ENCODE measurements around the gene TMEM87A.
"Not testable (repeated sequence)": the region's sequence is repeated elsewhere in the genome, so short reads cannot be mapped to it uniquely, and the experiment has no call there.

The TMEM87A gene

GRCh38 chr15:42272939-42273899, at the start of gene TMEM87A, which contains the start of gene GANC:
TSS of gene TMEM87A (minus strand) at chr15:42273433. CDS start at chr15:42273398, 35 bp downstream.
TSS of gene GANC (plus strand) at chr15:42273201. CDS start at chr15:42274482, 1,281 bp downstream.
- peak; percentile 99 for DNase-seq

DNA sequence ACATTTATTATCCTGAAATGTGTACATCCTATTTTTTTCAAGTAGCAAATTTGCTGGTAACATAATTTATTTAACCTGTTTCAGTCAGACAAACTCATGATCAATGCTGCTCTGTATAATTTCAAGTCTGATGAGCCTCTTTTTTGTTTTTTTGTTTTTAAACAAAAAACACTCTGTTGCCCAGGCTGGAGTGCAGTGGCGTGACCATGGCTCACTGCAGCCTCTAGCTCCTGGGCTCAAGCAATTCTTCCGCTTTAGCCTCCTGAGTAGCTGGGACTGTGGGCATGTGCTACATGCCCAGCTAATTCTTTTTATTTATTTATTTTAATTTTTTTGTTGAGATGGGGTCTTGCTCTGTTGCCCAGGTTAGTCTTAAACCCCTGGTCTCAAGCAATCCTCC, 46.0 kb upstream of the TMEM87A start:
- DNase-seq = no peak

- not testable (repeated sequence) for DNase-seq
These were observed 43.1 kb upstream of the TMEM87A start for GRCh38 chr15:42316282-42316805.

GRCh38 chr15:42315521-42315920, 42.3 kb upstream of the TMEM87A start:
- no peak for DNase-seq

- no peak for DNase-seq
These were observed 41.6 kb upstream of the TMEM87A start for GRCh38 chr15:42314818-42315217.

DNA sequence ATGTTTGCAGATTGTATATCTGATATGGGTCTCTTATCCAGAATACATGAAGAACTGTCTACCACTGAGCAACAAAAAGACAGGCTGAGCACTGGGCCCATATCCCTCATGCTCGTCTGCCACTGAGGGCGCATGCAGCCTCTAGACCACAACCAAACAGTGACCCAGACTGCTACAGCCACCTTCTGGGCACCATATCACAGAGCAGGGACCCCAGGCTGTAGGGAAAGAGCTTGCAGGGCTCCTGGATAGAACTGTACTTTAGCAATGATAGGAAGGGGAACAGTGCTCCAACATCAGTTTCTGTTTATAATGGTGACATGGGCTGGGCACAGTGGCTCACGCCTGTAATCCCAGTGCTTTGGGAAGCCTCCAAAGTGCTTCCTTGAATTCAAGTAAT, 40.2 kb upstream of the TMEM87A start:
- no peak for DNase-seq

DNA sequence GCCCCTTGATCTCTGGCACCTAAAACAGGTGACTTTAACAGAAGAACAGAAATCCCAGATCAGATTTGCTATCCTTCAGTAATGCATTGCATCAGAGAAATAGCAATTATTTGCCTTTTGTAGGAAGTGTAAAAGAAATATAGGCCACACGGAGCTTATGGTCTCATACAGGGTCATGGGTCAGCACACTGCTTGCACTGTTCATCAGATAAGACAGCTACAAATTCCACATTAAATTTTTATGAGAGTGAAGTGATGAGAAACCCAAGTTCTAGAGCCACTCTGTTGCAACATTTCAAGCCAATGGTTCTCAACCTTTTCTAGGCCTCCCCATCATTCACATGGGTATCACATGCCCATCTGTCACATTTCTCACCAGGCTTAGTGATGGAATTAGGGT, 33.4 kb upstream of the TMEM87A start:
- no peak for DNase-seq

DNA sequence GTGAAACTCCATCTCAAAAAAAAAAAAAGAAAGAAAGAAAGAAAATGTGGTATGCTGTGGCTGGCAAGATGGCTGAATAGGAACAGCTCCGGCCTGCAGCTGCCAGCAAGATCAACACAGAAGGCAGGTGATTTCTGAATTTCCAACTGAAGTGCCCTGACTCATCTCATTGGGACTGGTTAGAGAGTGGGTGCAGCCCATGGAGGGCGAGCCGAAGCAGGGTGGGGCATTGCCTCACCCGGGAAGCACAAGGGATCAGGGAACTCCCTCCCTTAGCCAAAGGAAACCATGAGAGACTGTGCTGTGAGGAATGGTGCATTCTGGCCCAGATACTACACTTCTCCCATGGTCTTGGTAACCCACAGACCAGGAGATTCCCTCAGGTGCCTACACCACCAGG, 27.8 kb upstream of the TMEM87A start:
- not testable (repeated sequence) for DNase-seq

DNA sequence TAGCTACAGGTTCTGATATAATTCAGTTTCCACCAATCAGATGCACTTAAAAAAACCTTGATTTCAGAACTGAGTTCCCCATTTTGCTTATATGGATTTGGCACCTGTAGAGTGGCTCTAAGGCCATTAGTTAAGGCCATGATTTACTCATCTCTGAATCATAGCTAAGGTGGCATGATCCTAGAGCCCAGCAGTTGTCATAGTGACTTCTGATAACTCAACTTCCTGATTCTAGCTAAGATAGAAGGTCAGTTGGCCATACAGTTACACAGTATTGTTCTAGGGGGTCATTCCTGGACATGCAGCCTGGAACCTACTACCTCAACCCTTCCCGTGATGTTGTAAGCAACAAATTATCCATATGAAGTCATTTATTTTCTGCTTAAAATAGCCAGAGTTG, 15.9 kb upstream of the TMEM87A start:
- no peak for DNase-seq

DNA sequence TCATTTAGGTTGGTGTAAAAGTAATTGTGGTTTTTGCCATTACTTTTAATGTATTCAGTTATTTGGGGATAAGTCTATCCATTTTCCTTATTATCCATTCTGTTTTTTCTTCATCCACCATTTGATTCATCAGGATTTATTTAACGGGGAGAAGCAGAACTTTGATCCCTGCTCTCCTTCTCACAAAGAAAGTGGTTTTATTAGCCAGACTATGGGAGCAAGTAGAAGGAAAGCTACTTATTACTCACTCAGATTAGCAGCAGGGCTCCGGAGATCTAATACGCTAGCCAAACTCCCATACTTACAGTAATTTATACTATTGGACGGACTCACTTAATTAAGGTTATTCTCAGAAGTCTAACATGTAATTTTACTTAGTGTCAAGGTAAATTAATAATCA, 14.7 kb upstream of the TMEM87A start:
- DNase-seq = no peak

GRCh38 chr15:42286445-42287029, 13.3 kb upstream of the TMEM87A start:
- DNase-seq = no peak

DNA sequence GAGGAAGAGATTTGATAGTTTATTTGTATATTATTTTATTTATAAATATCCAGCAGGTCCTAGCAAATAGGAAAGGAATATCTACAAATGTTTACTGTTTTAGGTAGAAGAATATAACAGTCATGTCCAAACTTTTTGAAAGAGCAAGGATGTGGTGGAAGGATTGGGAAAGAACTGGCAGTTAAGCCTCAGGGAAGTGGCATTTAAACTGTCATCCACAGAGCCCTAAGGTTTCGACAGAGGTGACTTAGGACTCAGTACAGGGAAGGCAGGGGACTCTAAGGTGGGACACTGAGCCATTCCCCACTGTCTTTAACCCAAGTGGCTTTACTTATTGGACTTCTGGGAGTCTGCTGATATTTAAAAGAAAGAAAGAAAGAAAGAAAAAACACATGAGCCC, 11.8 kb upstream of the TMEM87A start:
- no peak for DNase-seq

GRCh38 chr15:42284551-42284950, 11.3 kb upstream of the TMEM87A start:
- no peak for DNase-seq

DNA sequence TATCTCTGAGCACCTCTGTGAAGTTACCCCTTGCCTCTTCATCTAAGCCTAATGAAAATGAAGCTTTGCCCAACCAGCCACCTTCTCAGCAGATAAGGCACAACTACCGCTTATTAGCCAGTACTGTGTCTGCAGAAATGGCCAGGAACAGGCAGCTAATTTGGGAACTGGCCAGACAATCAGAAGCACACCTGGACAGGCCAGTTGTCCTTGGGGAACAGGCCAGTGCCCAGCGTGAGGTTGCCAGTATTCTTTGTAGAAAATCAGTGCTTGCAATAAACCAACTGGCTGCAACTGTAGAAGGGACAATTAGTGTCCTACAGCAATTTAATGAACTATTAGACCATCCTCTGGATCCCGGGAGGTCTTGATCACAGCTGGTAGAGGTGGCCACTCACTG, 10.4 kb upstream of the TMEM87A start:
- no peak for DNase-seq

DNA sequence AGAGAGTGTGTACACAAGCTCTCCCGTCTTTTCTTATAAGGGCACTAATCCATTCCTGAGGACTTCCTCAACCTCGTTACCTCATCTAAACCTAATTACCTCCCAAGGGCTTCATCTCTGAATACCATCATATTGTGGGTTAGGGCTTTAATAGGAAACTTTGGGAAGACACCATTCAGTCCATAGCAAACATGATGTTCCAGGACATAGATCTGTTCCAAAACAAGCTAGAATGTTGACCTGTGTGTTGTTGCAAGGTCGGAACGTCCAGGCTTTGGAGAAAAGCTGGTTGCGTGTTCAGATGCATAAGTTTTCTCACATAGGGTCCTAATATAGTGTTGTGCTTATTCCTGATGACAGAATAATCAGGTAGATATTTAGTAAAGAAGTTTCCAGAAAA, 9.7 kb upstream of the TMEM87A start:
- DNase-seq = no peak

DNA sequence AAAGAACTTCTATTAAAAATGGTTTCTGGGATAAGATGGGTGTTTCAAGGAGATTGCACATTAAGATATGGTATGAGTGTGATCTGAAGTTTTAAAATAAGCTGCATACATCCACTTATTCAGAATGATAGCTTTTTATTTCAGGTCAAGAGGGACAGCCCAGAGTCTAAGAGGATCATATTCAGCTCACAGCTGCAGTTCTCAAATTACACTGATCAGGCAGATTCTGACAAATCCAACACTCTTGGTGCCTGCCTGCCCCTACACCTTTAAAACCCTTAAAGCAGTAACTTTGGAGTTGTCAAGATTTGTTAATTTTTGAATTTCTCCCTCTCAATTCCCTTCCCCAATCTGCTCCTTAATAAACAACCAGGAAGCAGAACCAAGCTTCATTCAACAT, 9.1 kb upstream of the TMEM87A start:
- no peak for DNase-seq

GRCh38 chr15:42279234-42279723, 6.0 kb upstream of the TMEM87A start:
- DNase-seq = no peak

- no peak for DNase-seq
These were observed 3.5 kb upstream of the TMEM87A start for GRCh38 chr15:42276762-42277161.

- no peak for DNase-seq
These were observed 2.7 kb upstream of the TMEM87A start for GRCh38 chr15:42275780-42276391.

DNA sequence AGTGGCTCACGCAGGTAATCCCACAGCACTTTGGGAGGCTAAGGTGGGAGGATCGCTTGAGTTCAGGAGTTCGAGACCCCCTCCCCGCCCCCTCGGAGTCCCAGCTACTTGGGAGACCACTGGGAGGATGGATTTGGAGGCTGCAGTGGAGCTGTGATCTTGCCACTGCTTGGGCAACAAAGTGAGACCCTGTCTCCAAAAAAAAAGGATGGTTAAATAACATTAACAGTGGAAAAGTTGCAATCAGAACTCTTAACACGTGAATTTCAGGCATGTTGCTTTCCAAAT, 1.4 kb upstream of the TMEM87A start:
- no peak for DNase-seq

- DNase-seq = peak; percentile 65
These were observed 868 bp upstream of the TMEM87A start for GRCh38 chr15:42273900-42274701.

DNA sequence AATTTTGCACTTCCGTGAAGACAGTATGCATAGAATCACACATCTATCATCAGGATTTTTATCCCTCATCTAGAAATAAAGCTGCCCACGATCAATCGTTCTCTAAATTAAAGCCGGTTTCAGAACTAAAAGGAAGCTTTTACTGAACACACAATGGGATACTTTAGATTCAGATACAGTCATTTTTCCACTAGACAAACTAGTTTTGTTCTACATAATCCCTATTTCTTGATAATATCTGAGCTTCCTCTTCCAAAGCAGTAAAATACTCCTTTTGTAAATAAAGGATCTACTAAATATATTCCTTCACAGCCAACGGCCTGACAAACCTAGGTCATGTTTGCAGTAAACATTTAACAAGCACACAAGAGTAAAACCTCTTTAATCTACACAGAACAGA, 2.2 kb downstream of the TMEM87A start:
- DNase-seq = no peak

- DNase-seq = no peak
These were observed 2.7 kb downstream of the TMEM87A start for GRCh38 chr15:42270551-42270950.
